Activated CD8-positive, alpha-beta memory T cell treated with anti-CD3 and anti-CD28 coated beads, Interleukin-2, amount 50 U/mL, for 24 hours (primary cell): ENCODE measurements around the gene TTC21A.

ENCODE experiments used
- DNase-seq: peaks from one replicate; pipeline ENCODE4 v3.0.0-alpha.2; 2020; ENCODE audit errors: extremely low read depth

The TTC21A gene

GRCh38 chr3:39099242-39099641, 8.2 kb upstream of the TTC21A start:
- no peak for DNase-seq

GRCh38 chr3:39099738-39100499, 7.6 kb upstream of the TTC21A start:
- no peak for DNase-seq

DNA sequence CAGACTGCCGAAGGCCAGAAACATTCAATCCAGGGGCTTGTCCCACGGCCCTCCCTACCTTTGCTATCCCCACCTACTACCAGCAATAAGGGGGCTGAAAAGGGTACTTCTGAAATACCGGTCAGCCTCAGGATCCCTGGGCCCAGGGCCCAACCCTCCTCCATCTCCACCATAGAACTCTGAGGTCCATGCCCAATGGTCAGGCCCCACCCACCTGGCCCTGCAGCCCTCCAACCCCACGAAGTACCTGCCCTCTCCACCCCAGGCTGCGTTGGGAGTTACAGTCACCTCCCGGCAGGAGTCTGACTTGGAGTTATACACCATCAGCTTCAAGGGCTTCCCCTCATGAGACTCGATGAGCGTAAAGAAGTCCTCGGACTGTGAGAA, 7.0 kb upstream of the TTC21A start:
- no peak for DNase-seq

- DNase-seq: no peak
Measured at GRCh38 chr3:39101022-39101689, 6.3 kb upstream of the TTC21A start.

DNA sequence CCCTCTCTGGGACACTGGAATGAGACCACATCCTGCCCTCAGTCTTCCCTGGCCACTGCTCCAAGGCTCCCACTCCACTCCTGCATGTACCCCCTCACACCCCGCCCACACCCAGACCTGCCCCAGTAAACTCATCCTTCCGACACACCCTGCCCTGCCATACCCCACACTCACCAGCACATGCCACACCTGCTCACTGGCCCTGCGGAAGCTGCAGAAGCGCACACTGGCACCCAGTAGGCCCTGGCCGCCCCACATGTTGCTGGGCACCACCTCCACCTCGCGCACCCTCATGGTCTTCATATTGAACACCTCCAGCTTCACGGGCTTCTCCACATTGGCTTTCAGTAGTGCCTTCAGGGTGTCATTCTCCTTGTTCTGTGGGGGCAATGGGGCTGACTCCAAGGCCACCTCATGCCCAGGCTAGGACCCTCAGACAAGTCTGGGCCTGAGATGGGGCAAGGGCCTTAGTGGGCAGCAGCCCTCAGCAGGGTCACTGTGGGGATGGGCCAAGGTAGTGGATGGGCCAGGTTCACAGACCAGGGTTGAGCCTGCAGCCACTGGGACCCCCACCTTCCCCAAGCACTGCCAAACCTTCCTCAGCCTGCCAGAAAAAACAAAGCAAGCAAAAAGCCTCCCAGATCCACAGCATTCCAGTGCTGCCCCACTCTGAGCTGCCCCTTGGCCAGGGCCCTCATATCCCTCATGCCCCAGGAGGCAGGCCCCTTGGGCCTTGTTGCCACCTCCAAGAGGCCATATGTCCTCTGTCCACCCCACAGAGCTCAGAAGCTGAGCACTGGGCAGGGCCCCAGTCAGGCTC, 4.8 kb upstream of the TTC21A start:
- no peak for DNase-seq

GRCh38 chr3:39103324-39103693, 4.2 kb upstream of the TTC21A start:
- no peak for DNase-seq

DNA sequence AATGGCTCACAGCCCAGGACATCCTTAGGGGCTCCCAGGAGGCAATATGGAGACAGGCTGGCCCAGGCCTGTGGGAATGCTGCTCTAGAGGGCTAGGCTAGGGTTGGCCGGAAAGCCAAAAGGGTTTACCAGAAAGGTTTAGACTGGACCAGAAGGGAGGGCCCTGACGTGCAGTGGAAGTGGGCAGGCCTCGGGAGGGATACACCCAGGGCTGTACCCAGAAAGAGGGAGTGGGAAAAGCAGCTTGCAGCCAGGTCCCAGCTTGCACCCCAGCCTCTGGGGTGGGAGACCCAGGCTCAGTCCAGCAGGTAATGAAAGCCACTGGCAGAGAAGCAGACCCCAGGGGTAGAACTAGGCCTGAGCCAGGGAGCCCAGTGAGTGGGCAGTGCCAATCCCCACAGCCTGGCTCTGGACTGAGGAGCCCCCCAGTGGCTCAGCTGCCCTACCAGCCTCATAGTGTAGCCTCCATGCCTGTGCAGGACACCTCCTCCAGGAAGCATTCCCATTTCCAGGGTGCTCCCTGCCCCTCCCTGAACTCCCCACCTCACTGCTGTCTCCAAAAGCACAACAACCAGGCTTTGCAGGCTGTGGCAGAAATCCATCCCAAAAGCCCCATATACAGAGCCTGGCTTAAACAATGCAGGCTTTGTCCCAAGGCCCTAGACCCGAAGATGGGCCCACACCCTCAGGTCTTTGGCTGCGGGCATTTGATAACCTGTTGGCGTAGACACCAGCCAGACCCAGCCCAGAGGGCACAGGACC, 3.5 kb upstream of the TTC21A start:
- no peak for DNase-seq

DNA sequence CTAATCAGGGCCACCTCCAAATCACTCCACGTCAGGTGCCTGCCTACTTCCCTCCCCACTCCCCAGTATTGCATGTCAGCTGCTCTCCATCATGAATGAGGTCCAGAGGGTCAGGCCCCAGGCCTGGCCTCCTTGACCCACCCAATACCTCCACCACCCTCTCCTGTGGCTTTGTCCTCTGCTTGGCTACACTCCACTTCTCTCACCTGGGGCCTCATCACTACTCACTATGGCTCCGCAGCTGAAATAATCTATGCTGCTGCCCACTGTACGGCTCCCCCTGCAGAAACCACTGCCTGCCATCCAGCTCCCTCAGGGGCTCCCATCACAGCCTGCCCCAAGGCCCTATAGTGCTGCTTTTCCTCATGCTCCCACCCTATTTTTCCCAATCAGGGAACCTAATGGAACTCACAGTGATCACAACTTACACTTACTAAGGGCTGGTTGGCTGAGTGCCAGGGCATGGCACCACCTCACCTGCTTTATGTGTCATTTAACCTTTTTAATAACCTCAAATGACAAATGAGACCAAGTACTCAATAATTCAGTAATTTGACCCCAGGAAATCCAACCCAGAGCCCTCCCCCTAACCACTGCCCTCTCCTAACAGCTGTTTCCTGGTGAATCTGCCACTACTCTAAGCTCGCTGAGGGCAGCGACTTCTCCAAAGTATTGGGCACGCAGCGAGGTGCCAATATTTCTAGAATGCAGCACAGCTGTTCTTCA, 2.4 kb upstream of the TTC21A start:
- no peak for DNase-seq

DNA sequence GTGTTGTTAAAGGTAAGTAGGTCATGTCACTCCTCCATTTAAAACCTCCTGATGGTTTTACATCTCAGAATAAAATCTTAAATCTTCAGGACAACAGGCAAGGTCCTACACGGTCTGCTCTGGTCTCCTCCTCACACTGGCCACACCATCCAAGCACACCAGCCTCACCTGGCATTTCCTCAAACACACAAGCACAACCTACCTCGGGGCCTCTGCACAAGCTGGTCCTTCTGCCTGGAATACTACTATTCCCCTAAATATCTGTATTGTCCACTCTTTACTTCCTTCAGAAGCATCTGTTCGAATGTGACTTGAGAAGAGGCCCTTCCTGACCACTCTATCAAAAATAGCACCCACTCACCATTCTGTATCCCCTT, 1.8 kb upstream of the TTC21A start:
- DNase-seq: no peak

- DNase-seq: no peak
Measured at GRCh38 chr3:39106281-39106811, 1.1 kb upstream of the TTC21A start.

GRCh38 chr3:39106851-39107387, 561 bp upstream of the TTC21A start:
- DNase-seq: no peak

GRCh38 chr3:39108200-39108710, 775 bp downstream of the TTC21A start:
- DNase-seq: no peak

DNA sequence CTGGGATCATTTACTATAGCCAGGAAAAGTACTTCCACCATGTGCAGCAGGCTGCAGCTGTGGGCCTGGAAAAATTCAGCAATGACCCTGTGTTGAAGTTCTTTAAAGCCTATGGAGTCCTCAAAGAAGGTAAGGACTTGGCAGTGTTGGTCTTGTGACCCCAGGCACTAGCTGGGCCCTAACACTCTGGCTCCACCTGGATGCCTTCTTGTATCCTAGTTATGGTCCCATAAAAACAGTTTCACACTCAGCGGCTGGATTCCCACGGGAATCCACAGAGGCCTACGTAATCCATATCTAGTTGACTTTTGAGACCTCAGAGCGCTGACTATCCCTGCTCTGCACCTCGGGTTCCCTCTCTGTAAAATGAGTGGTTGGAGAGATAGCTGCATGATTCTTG, 1.6 kb downstream of the TTC21A start:
- no peak for DNase-seq

GRCh38 chr3:39110041-39110639, 2.7 kb downstream of the TTC21A start:
- no peak for DNase-seq

DNA sequence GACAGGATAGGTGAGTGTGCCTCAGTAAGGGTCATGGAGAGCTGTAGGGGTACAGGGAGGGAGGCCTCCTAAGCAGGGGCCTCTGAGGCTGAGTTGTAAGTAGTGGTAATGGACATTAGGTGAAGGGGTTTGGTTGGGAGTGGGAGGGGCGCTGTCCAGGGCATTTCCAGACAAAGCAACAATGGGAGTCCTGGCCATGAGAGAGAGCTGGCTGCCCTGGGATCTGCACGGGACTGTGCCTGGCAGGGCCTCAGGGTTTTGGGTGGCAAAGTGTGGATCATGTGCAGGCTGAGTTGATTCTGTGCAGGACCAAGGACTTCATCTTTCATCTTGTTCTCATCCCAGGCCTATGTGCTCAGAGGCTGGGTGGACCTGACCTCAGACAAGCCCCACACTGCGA, 4.6 kb downstream of the TTC21A start:
- DNase-seq: no peak

DNA sequence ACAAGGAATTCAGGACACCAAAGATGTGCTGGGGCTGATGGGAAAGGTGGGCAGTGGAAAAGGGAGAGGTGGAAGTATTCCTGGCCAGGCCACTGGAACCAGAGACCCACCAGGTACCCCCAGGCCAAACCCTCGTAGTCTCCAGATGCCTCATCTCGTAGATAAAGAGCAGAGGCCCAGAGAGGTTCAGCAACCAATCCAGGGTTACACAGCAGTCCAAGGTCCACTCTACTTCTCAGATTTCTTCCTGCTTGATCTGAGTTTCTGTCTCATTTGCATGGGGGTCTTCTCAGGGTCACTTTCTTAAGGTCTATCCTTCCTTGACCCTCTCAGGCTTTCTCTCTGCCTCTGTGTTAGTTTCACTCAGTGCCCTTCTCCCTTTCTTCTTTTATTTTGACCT, 5.1 kb downstream of the TTC21A start:
- no peak for DNase-seq

DNA sequence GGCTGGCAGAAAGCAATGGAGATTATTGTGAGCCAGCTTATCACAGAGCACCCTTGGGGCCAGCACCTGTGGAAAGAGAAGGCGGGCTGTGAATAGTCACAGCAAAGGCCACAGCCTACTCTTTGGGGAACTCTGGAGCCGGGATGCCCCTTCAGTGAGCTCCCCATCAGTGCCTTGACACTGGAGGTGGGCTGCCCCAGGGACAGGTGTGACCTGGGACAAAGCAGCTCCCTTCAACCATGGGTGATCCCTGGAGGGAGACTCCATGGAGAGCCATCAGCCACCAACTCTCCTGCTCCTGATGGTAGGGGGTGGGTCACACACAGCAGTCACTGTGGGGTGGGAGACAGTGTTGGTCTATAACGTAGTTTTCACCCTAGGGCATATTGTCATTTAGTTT, 5.8 kb downstream of the TTC21A start:
- DNase-seq: no peak

- DNase-seq: no peak
Measured at GRCh38 chr3:39114456-39114855, 7.0 kb downstream of the TTC21A start.

- DNase-seq: no peak
Measured at GRCh38 chr3:39115870-39116269, 8.4 kb downstream of the TTC21A start.

DNA sequence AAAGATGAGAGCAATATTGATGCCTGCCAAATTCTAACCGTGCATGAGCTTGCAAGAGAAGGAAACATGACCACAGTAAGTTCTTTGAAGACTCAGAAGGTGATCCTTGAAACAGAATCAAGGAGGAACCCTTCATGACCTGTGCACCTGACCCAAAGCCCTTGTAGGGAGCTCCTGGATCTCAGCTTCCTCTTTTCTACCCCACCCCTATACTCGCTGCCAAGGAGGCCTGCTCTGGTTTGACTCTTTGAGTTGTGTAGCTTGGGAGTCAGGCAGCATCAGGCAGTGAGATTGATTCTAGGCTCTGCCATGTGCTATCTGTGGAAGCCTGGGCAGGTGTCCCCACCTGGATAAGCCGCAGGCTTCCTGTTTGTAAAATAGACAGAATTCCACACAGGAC, 10.6 kb downstream of the TTC21A start:
- DNase-seq: no peak
